HepG2 (cell line): ENCODE data around the gene PPP1R16B. TPM values are rescaled to one million over a fixed set of nuclear protein-coding genes. Genes with fewer than 3 reads are reported as not detected.

Source experiments
- ATAC-seq: fragments of 200-7000 bp; cut with Tn5 transposase; 3 replicates; pipeline ENCODE4 v1.9.1; 2020; ENCODE audit warnings: mild to moderate bottlenecking, moderate library complexity
- BruUV-seq: library from RNA; stranded (reverse); fragments of 400-500 nt; replicated peaks from 2 replicates; lab custom pipeline; 2021; lab: Mats Ljungman, UMichigan
- CTCF ChIA-PET: fragments of 300-600 bp; formaldehyde crosslinking; extraction: SDS; loops from one replicate; lab custom pipeline; 2021; ENCODE audit warnings: low total read pairs, inconsistent platforms, low intra/inter-chr PET ratio; lab: Yijun Ruan, JAX
- POLR2A ChIA-PET: fragments of 350-600 bp; sonication (Branson Sonifier 250); formaldehyde crosslinking; loops from one replicate; lab custom pipeline; 2020; ENCODE audit warnings: antibody characterized with exemption, inconsistent platforms; lab: Yijun Ruan, JAX
- DNase-seq: peaks from one replicate; pipeline ENCODE4 v3.0.0-alpha.2; 2015; ENCODE audit warnings: low spot score
- FAIRE-seq: peaks from 3 replicates; lab custom pipeline; 2011; peaks lifted over from hg19 to GRCh38; lab: Jason Lieb, UNC
- H2AFZ ChIP-seq: one replicate; pipeline ENCODE4 v1.6.1; 2011; ENCODE audit warnings: low read length, inconsistent platforms
- H3K27ac ChIP-seq: fragments of 300-600 bp; 3 replicates; pipeline ENCODE4 v1.8.0; 2011; ENCODE audit warnings: mixed run types, mild to moderate bottlenecking, mixed read lengths, low read length, inconsistent platforms; ENCODE audit not compliant: insufficient read depth; ENCODE audit errors: extremely low read length
- H3K27me3 ChIP-seq, 2 experiments: fragments of 200-600 bp in 1 of 2; 2 replicates in 1 of 2; 3 replicates in 1 of 2; pipeline versions ENCODE4 v1.6.0 to v1.8.0; 2011; ENCODE audit warnings: low read length in 2 of 2, mild to moderate bottlenecking in 2 of 2, moderate library complexity in 2 of 2, inconsistent platforms in 1 of 2; ENCODE audit not compliant: insufficient read depth in 2 of 2, control insufficient read depth in 1 of 2
- H3K36me3 ChIP-seq, 2 experiments: fragments of 200-600 bp in 1 of 2; replicated peaks in 1 of 2; 2 replicates in 1 of 2; 3 replicates in 1 of 2; pipeline versions ENCODE4 v1.5.1 to v1.8.0; 2011; ENCODE audit warnings: low read length in 2 of 2, inconsistent platforms in 1 of 2; ENCODE audit not compliant: insufficient read depth in 2 of 2, control insufficient read depth in 1 of 2
- H3K4me1 ChIP-seq: 2 replicates; pipeline ENCODE4 v1.5.1; 2012; ENCODE audit warnings: low read length, inconsistent platforms; ENCODE audit not compliant: insufficient read depth
- H3K4me2 ChIP-seq: 2 replicates; pipeline ENCODE4 v1.6.0; 2011; ENCODE audit warnings: low read depth, low read length, inconsistent platforms
- H3K4me3 ChIP-seq, 3 experiments: fragments of 200-600 bp in 1 of 3; sonication (generic), shearing (Covaris generic) in 1 of 3; replicated peaks in 1 of 3; 2 replicates each; pipeline ENCODE4 v1.5.1; 2011 to 2016; ENCODE audit warnings: low read length in 3 of 3, inconsistent platforms in 2 of 3, low read depth in 2 of 3, mild to moderate bottlenecking in 2 of 3, control low read depth in 1 of 3, mixed read lengths in 1 of 3; ENCODE audit not compliant: insufficient read depth in 1 of 3
- H3K79me2 ChIP-seq: one replicate; pipeline ENCODE4 v1.6.1; 2011; ENCODE audit warnings: low read length, inconsistent platforms; ENCODE audit not compliant: insufficient read depth
- H3K9ac ChIP-seq: 2 replicates; pipeline ENCODE4 v1.6.0; 2011; ENCODE audit warnings: mild to moderate bottlenecking, low read depth, low read length, inconsistent platforms; ENCODE audit not compliant: insufficient read depth
- H3K9me3 ChIP-seq: 2 replicates; pipeline ENCODE4 v1.5.1; 2012; ENCODE audit warnings: mild to moderate bottlenecking, low read length
- H4K20me1 ChIP-seq: 2 replicates; pipeline ENCODE4 v1.6.0; 2011; ENCODE audit warnings: inconsistent platforms, mild to moderate bottlenecking, low read length, moderate library complexity; ENCODE audit not compliant: insufficient read depth
- BORCS8-MEF2B ChIP-seq: sonication (generic); formaldehyde crosslinking; IDR thresholded peaks from 2 replicates; pipeline ENCODE4 v1.8.0; 2022; ENCODE audit warnings: mild to moderate bottlenecking, missing genetic modification reagents
- CEBPB ChIP-seq: IDR thresholded peaks from 2 replicates; pipeline ENCODE4 v1.6.1; 2011; ENCODE audit warnings: low read depth, low read length, improper control_type of control experiment, borderline replicate concordance
- CHD2 ChIP-seq: IDR thresholded peaks from 2 replicates; pipeline ENCODE4 v1.6.1; 2011; ENCODE audit warnings: low read depth, low read length, improper control_type of control experiment
- MEIS1 ChIP-seq: sonication (generic); formaldehyde crosslinking; IDR thresholded peaks from 2 replicates; pipeline ENCODE4 v1.9.0; 2021; ENCODE audit warnings: mild to moderate bottlenecking, missing genetic modification reagents, moderate library complexity, borderline replicate concordance
- NFIC ChIP-seq: IDR thresholded peaks from 2 replicates; pipeline ENCODE4 v1.6.1; 2012; ENCODE audit warnings: mild to moderate bottlenecking, low read length, inconsistent platforms
- NKX3-1 ChIP-seq: sonication (generic); formaldehyde crosslinking; IDR thresholded peaks from 2 replicates; pipeline ENCODE4 v1.5.0; 2020; ENCODE audit warnings: missing genetic modification reagents
- POLR2A ChIP-seq, 2 experiments: IDR thresholded peaks; 2 replicates each; pipeline ENCODE4 v1.6.1; 2011; ENCODE audit warnings: low read depth in 2 of 2, low read length in 2 of 2, mild to moderate bottlenecking in 1 of 2, moderate library complexity in 1 of 2; ENCODE audit not compliant: insufficient read depth in 1 of 2
- RARG ChIP-seq: sonication (generic); formaldehyde crosslinking; IDR thresholded peaks from 2 replicates; pipeline ENCODE4 v1.4.0; 2020; ENCODE audit warnings: low read depth, mild to moderate bottlenecking, missing genetic modification reagents
- THYN1 ChIP-seq: sonication (generic); formaldehyde crosslinking; IDR thresholded peaks from 2 replicates; pipeline ENCODE4 v1.8.1; 2023; ENCODE audit warnings: low read depth, mild to moderate bottlenecking, moderate library complexity, missing genetic modification reagents, borderline replicate concordance
- TRIM24 ChIP-seq: sonication (generic); formaldehyde crosslinking; IDR thresholded peaks from 2 replicates; pipeline ENCODE4 v1.8.0; 2022; ENCODE audit warnings: mild to moderate bottlenecking, missing genetic modification reagents
- ZFAT ChIP-seq: sonication (generic); formaldehyde crosslinking; conservative IDR thresholded peaks from 2 replicates; pipeline ENCODE4 v1.8.1; 2023; ENCODE audit warnings: missing genetic modification reagents, inconsistent platforms
- ZNF557 ChIP-seq: sonication (generic); formaldehyde crosslinking; IDR thresholded peaks from 2 replicates; pipeline ENCODE4 v1.4.0; 2020; ENCODE audit warnings: missing genetic modification reagents
- ZSCAN29 ChIP-seq: sonication (generic); formaldehyde crosslinking; conservative IDR thresholded peaks from 2 replicates; pipeline ENCODE4 v1.4.0; 2020; ENCODE audit warnings: mild to moderate bottlenecking, missing genetic modification reagents
- WGBS: methylation state at CpG from one replicate; pipeline ENCODE4 v1.1.6; 2017; ENCODE audit warnings: low lambda C conversion rate; 5-methylcytosine and 5-hydroxymethylcytosine counted together
- in situ Hi-C: cut with HindIII; loops from 2 replicates; pipeline ENCODE4 v1.10.0; 2017; ENCODE audit warnings: low pct_unique_long_range_greater_than_20kb; ENCODE audit not compliant: extremely low pct_ligation_motif_present
- intact Hi-C: fragments of 100-400 bp; cut with micrococcal nuclease; formaldehyde crosslinking; loops from one replicate; pipeline ENCODE4 v1.10.0; 2022; ENCODE audit not compliant: unreplicated experiment
- polyA plus RNA-seq, 8 experiments: library from polyadenylated mRNA; depleted of rRNA in 3 of 8; stranded (reverse) in 7 of 8; unstranded in 1 of 8; fragments of >200 nt; fragmentation: Illumina TruSeq in 4 of 8; extraction: Trizol in 4 of 8; gene quantifications; 2 replicates each; pipeline versions ENCODE4 v1.2.1 to v1.2.3, GENCODE V29; 2011 to 2016; ENCODE audit warnings: low read depth in 4 of 8, missing spikeins in 1 of 8, mixed read lengths in 1 of 8; ENCODE audit not compliant: insufficient read depth in 1 of 8
- total RNA-seq, 5 experiments: library from RNA; depleted of rRNA; stranded (reverse); fragments of >200 nt; fragmentation: Illumina TruSeq; extraction: Trizol; gene quantifications; 2 replicates each; pipeline ENCODE4 v1.2.3, GENCODE V29; 2016; ENCODE audit warnings: low read depth in 1 of 5
- TF ChIP-seq, protein P1 (sequence below): sonication (generic); formaldehyde crosslinking; IDR thresholded peaks from 2 replicates; pipeline ENCODE4 v1.4.0; 2020; ENCODE audit warnings: missing genetic modification reagents
- TF ChIP-seq, protein P2 (sequence below): sonication (generic); formaldehyde crosslinking; IDR thresholded peaks from 2 replicates; pipeline ENCODE4 v1.8.1; 2023; ENCODE audit warnings: mild to moderate bottlenecking, missing genetic modification reagents
- TF ChIP-seq, protein P3 (sequence below): sonication (generic); formaldehyde crosslinking; IDR thresholded peaks from 2 replicates; pipeline ENCODE4 v1.8.1; 2022; ENCODE audit warnings: mild to moderate bottlenecking, missing genetic modification reagents

PPP1R16B gene
- total and polyA plus RNA-seq, 2 of the 13 experiments (the other 11 are each of a cell fraction or from before 2014, with no cell fraction given), result 0.02 to 0.11 TPM

DNA sequence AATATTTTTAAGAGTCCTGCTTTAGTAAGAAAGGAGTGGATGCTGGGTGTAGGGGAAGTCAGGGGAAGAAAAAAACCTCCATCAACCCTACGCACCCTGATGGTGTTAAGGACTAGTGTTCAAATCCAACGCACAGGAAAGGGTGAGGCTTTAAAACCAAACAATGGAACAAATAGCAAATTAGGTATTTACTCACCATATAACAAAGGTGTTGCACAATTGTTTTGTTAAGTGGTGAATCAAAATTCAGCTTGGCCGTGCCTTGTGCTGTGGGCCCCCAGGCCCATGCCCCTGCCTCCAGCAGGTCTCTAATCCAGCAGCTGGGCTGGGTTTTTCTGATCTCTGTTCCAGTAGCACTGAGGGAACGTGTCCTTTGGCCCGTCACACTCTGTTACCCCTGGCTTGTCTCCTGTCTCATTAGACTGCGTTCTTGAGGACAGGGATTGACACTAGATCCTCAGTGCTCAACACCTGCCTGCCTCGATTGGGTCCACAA lies 132.5 kb downstream of the PPP1R16B start:
- Histone ChIP-seq H3K27ac (no peak overlapping the region), H3K36me3 (peaks cover 41 to 73% of the 10 kb centered on the region in 2 experiments), H3K9me3 (no peaks in the 10 kb centered on the region), H3K4me3 (no peak overlapping the region), H3K79me2 (peaks cover 88% of the 10 kb centered on the region), H4K20me1 (peaks cover 8% of the 10 kb centered on the region; the same call in 1 of the 2 replicates), H3K4me1 (peaks cover 88% of the 10 kb centered on the region), H3K27me3 (no peaks in the 10 kb centered on the region), H2AFZ (no peak overlapping the region), H3K4me2 (no peak overlapping the region), H3K9ac (no peak overlapping the region)
- FAIRE-seq, result no peak
- BruUV-seq, result no TSS peak
- WGBS, result 97% methylated on average over 7 of the region's 7 CpGs
- in situ Hi-C loops, result no loop called here
- intact Hi-C loops, result no loop called here
- no peak for ATAC-seq
- DNase-seq, result no peak
- TF ChIP-seq ZNF557 (CRISPR knock-in tag) (no peak), MEIS1 (no peak), RARG (CRISPR knock-in tag) (no peak), CEBPB (peak; percentile 55; the same call in 1 of the 2 replicates), ZFAT (CRISPR knock-in tag) (no peak), ZSCAN29 (CRISPR knock-in tag) (no peak), CHD2 (no peak), NFIC (no peak), TRIM24 (CRISPR knock-in tag) (no peak), NKX3-1 (no peak), THYN1 (CRISPR knock-in tag) (0 out of 2 replicates have a peak, but pooled peaks have one; percentile 42), BORCS8-MEF2B (peak; percentile 31; the same call in 1 of the 2 replicates), POLR2A (IDR thresholded peaks at IDR 0.05; ENCODE audit: insufficient read depth in 1 of 2, low read depth in 2 of 2, low read length in 2 of 2) (0 out of 4 replicates have a peak, but pooled peaks of 1 of the 2 experiments have one; percentile 22)
- TF ChIP-seq, protein P1, sequence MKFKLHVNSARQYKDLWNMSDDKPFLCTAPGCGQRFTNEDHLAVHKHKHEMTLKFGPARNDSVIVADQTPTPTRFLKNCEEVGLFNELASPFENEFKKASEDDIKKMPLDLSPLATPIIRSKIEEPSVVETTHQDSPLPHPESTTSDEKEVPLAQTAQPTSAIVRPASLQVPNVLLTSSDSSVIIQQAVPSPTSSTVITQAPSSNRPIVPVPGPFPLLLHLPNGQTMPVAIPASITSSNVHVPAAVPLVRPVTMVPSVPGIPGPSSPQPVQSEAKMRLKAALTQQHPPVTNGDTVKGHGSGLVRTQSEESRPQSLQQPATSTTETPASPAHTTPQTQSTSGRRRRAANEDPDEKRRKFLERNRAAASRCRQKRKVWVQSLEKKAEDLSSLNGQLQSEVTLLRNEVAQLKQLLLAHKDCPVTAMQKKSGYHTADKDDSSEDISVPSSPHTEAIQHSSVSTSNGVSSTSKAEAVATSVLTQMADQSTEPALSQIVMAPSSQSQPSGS (CRISPR knock-in tag), result no peak
- TF ChIP-seq, protein P2, sequence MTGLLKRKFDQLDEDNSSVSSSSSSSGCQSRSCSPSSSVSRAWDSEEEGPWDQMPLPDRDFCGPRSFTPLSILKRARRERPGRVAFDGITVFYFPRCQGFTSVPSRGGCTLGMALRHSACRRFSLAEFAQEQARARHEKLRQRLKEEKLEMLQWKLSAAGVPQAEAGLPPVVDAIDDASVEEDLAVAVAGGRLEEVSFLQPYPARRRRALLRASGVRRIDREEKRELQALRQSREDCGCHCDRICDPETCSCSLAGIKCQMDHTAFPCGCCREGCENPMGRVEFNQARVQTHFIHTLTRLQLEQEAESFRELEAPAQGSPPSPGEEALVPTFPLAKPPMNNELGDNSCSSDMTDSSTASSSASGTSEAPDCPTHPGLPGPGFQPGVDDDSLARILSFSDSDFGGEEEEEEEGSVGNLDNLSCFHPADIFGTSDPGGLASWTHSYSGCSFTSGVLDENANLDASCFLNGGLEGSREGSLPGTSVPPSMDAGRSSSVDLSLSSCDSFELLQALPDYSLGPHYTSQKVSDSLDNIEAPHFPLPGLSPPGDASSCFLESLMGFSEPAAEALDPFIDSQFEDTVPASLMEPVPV (CRISPR knock-in tag), result 0 out of 2 replicates have a peak, but pooled peaks have one; percentile 19
- TF ChIP-seq, protein P3, sequence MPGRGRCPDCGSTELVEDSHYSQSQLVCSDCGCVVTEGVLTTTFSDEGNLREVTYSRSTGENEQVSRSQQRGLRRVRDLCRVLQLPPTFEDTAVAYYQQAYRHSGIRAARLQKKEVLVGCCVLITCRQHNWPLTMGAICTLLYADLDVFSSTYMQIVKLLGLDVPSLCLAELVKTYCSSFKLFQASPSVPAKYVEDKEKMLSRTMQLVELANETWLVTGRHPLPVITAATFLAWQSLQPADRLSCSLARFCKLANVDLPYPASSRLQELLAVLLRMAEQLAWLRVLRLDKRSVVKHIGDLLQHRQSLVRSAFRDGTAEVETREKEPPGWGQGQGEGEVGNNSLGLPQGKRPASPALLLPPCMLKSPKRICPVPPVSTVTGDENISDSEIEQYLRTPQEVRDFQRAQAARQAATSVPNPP, result 0 out of 2 replicates have a peak, but pooled peaks have one; percentile 28
- ChIA-PET CTCF (no interaction called here), POLR2A (interaction anchor here (1.3 kb wide), 1 partner anchor 24 kb away, joined by 4 read pairs; the partner anchor contains the start of gene DHX35)
